Esophagus squamous epithelium (tissue), 5 donors: ENCODE measurements around the gene RNF34. TPM values are rescaled to one million over a fixed set of nuclear protein-coding genes. Genes with fewer than 3 reads are reported as not detected.

ENCODE experiments used
- DNase-seq: peaks from one replicate; lab custom pipeline; 2025; lab: John Stamatoyannopoulos, UW
- H3K27ac ChIP-seq, 4 donors: fragments of 200-600 bp; sonication (generic); one replicate each; pipeline ENCODE4 v1.5.1; 2016 to 2019; ENCODE audit warnings: mild to moderate bottlenecking in 1 of 4
- H3K27me3 ChIP-seq, 4 donors: fragments of 200-600 bp; sonication (generic); 1 replicate in 3 of 4; 2 replicates in 1 of 4; pipeline versions ENCODE4 v1.5.1 to v1.6.0; 2017 to 2021; ENCODE audit warnings: antibody characterized with exemption in 1 of 4
- H3K36me3 ChIP-seq, 3 donors: fragments of 200-600 bp; sonication (generic); one replicate each; pipeline ENCODE4 v1.5.1; 2016 to 2019
- H3K4me1 ChIP-seq, 3 donors: fragments of 200-600 bp; sonication (generic); one replicate each; pipeline ENCODE4 v1.5.1; 2017 to 2019
- H3K4me3 ChIP-seq, 4 donors: fragments of 200-600 bp; sonication (generic); 1 replicate in 3 of 4; 2 replicates in 1 of 4; pipeline ENCODE4 v1.5.1; 2016 to 2019; ENCODE audit warnings: mild to moderate bottlenecking in 2 of 4, moderate library complexity in 1 of 4
- H3K9me3 ChIP-seq, 3 donors: fragments of 200-600 bp; sonication (generic); one replicate each; pipeline ENCODE4 v1.5.1; 2016 to 2019
- CTCF ChIP-seq, 6 experiments: fragments of 450-650 bp in 4 of 6; fragments of 200-600 bp in 2 of 6; sonication (generic) in 2 of 6; IDR thresholded peaks; one replicate each; pipeline ENCODE4 v1.5.1; 2016 to 2019; ENCODE audit warnings: antibody characterized with exemption in 6 of 6, mild to moderate bottlenecking in 4 of 6, moderate library complexity in 4 of 6
- POLR2A ChIP-seq, 4 donors: fragments of 450-650 bp; IDR thresholded peaks; one replicate each; pipeline ENCODE4 v1.6.1; 2017; ENCODE audit warnings: antibody characterized with exemption in 4 of 4, mild to moderate bottlenecking in 4 of 4, moderate library complexity in 3 of 4
- WGBS, 2 donors: methylation state at CpG; one replicate each; pipeline ENCODE4 v1.1.5; 2018; 5-methylcytosine and 5-hydroxymethylcytosine counted together
- intact Hi-C: fragments of 100-400 bp; cut with DNase I; formaldehyde crosslinking; loops from one replicate; pipeline ENCODE4 v1.15.0; 2022
- total RNA-seq, 4 donors: library from RNA; depleted of rRNA; stranded (reverse); fragments of >200 nt; gene quantifications; one replicate each; pipeline ENCODE4 v1.1.0, GENCODE V29; 2016
- donor health status: DM: yes; HTN: yes; CAD: no.

Gene RNF34
- total RNA-seq, 4 donors from 2014 or later = 16.4 to 39.3 (median 31.3) TPM

- intact Hi-C loops = no loop called here
- no peaks in the 10 kb centered on the region for H3K4me1 ChIP-seq
- no peaks in the 10 kb centered on the region for H3K9me3 ChIP-seq
- WGBS, 2 donors = 90 to 96% methylated on average over 6 of the region's 6 CpGs
- H3K36me3 ChIP-seq = peaks cover 8 to 96% (median 18%) of the 10 kb centered on the region in 3 donors
- no peaks in the 10 kb centered on the region for H3K27me3 ChIP-seq
- DNase-seq = no peak
- no peak for TF ChIP-seq CTCF (IDR thresholded peaks at IDR 0.05)
- no peak for TF ChIP-seq POLR2A (IDR thresholded peaks at IDR 0.05)
- H3K27ac ChIP-seq = no peak overlapping the region
- no peak overlapping the region for H3K4me3 ChIP-seq
Measured at GRCh38 chr12:121420109-121420508, 20.2 kb downstream of the RNF34 start.

- intact Hi-C loops = no loop called here
- no peaks in the 10 kb centered on the region for H3K27me3 ChIP-seq
- WGBS, 2 donors = 90% methylated on average over 8 to 9 of the region's 14 CpGs
- TF ChIP-seq CTCF (IDR thresholded peaks at IDR 0.05) (no peak), POLR2A (IDR thresholded peaks at IDR 0.05) (no peak)
- H3K9me3 ChIP-seq = no peaks in the 10 kb centered on the region
- H3K4me3 ChIP-seq = no peak overlapping the region
- no peak for DNase-seq
- no peaks in the 10 kb centered on the region for H3K4me1 ChIP-seq
- no peak overlapping the region for H3K27ac ChIP-seq
- peaks cover 17 to 100% (median 22%) of the 10 kb centered on the region in 3 donors for H3K36me3 ChIP-seq
Measured at GRCh38 chr12:121423253-121423652, 23.3 kb downstream of the RNF34 start.

DNA sequence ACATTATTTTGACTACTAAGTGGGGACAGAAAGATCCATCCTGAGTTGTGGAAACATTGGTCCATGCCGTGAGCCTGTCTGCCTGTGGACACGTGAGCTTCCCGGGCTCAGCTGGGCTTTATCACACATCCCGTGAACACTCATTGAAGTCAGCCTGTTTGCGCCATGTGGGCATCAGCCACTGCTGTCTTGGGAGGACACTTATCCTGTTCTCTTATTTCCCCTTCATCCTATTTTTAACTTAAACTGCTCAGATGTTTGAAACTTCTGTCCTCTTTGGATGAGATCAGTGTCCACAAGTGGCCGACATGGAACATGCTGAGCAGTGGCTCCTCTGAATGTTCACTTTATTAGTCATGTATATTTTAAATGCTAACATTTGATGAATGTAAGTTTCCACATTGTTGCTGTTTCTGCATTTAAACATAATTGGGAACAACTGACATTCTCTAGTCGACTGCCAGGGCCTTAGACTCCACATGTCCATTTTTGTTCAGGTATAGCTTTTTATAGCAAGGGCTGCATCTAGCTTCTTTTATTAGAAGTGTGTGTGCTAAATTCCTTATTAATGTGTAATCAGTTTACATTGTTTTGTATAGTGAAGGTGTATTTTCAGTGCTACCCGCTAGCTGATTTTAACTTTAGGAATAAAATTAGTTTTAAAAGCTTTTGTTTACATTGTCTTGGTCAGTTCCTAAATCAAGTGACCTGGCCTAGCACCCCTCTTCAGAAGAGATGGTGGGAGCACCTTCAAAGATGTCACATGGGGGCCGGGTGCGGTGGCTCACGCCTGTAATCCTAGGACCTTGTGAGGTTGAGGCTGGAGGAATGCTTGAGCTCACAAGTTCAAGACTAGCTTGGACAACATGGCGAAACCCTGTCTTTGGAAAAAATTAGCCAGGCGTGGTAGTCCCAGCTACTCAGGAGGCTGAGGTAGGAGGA, 24.0 kb downstream of the RNF34 start:
- WGBS, 2 donors = 87 to 91% methylated on average over 12 to 13 of the region's 13 CpGs
- Histone ChIP-seq H3K4me1 (no peaks in the 10 kb centered on the region), H3K9me3 (no peaks in the 10 kb centered on the region), H3K27me3 (no peaks in the 10 kb centered on the region), H3K27ac (no peak overlapping the region), H3K36me3 (peaks cover 18 to 100% (median 26%) of the 10 kb centered on the region in 3 donors), H3K4me3 (no peak overlapping the region)
- intact Hi-C loops = no loop called here
- TF ChIP-seq CTCF (IDR thresholded peaks at IDR 0.05) (no peak), POLR2A (IDR thresholded peaks at IDR 0.05) (no peak)
- no peak for DNase-seq

- H3K4me1 ChIP-seq = no peaks in the 10 kb centered on the region
- H3K9me3 ChIP-seq = no peaks in the 10 kb centered on the region
- WGBS, 2 donors = 90 to 100% methylated on average over 1 of the region's 1 CpG
- H3K4me3 ChIP-seq = no peak overlapping the region
- H3K27me3 ChIP-seq = no peaks in the 10 kb centered on the region
- peaks cover 18 to 100% (median 28%) of the 10 kb centered on the region in 3 donors for H3K36me3 ChIP-seq
- H3K27ac ChIP-seq = no peak overlapping the region
- TF ChIP-seq POLR2A (IDR thresholded peaks at IDR 0.05) = no peak
- intact Hi-C loops = no loop called here
- DNase-seq = no peak
Measured at GRCh38 chr12:121424624-121424975, 24.7 kb downstream of the RNF34 start.

DNA sequence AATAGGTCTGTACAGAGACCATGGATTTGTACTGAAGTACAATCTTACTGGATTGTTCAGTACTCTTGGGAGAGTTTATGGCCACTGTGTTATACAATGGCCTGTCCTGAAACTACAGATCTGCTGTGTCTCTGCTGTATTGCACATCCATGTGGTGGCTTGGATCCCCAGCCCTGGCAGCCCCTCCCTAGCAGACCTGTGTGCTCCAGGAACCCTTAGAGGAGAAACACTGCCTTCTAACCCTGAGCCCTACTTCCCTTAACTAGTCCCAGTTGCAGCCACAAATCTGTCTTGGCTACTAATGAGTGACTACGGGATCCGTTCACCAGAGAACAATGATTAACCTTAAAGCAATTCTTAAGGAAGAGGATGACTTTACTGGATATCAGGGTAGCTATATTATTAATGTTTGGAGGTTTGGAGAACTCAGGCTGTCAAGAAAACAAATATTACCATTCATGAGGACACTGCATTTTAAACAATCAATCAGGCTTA, 27.7 kb downstream of the RNF34 start:
- WGBS, 2 donors = 90 to 91% methylated on average over 2 of the region's 2 CpGs
- Histone ChIP-seq H3K4me1 (no peaks in the 10 kb centered on the region), H3K36me3 (peaks cover 26 to 100% (median 27%) of the 10 kb centered on the region in 3 donors), H3K9me3 (no peaks in the 10 kb centered on the region), H3K27me3 (no peaks in the 10 kb centered on the region), H3K27ac (no peak overlapping the region), H3K4me3 (no peak overlapping the region)
- no peak for TF ChIP-seq CTCF (IDR thresholded peaks at IDR 0.05)
- no peak for TF ChIP-seq POLR2A (IDR thresholded peaks at IDR 0.05)
- intact Hi-C loops = no loop called here
- DNase-seq = no peak
